SH-SY5Y (cell line): ENCODE data around the gene BRI3BP.

Source experiments
- GATA2 ChIP-seq: IDR thresholded peaks from 2 replicates; pipeline ENCODE4 v1.6.1; 2011; ENCODE audit warnings: mild to moderate bottlenecking, low read depth, low read length
- GATA3 ChIP-seq: IDR thresholded peaks from 2 replicates; pipeline ENCODE4 v1.6.1; 2011; ENCODE audit warnings: low read depth, mild to moderate bottlenecking, low read length, moderate library complexity

DNA sequence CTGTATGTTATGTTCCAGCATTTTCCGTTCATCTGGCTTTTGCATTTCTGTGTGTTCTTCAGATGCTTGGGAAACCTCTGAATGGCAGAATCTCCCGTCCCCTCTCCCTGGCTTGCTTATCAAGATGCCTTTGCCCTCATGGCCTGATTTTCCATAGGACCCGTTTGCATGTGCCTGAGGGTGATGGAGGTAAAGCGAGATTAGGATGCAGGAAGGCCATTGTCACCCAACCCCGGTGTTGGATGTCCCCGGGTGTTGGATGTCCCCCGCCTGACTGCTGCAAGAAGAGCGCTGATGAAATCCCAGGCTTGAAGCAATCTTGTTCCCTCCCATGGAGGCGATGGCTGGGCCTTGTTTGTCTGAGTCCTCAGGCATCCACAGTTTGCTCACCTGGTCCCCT, 9.6 kb downstream of the BRI3BP start:
- TF ChIP-seq GATA2 (no peak), GATA3 (no peak)
